ENCODE results near the gene SLC5A9.
"Not testable (repeated sequence)": the region's sequence is repeated elsewhere in the genome, so short reads cannot be mapped to it uniquely, and the experiment has no call there.

SLC5A9 gene

GRCh38 chr1:48285525-48285924, 63.0 kb downstream of the SLC5A9 start:
- Histone ChIP-seq H3K79me2 (ENCODE audit: insufficient read depth, low read length) (no peaks in the 10 kb centered on the region), H3K4me2 (ENCODE audit: low read depth, low read length, poor library complexity, severe bottlenecking) (no peak overlapping the region), H3F3A (ENCODE audit: low read depth) (no peaks in the 10 kb centered on the region), H3K9me3 (ENCODE audit: insufficient read depth, low read depth, low read length) (no peaks in the 10 kb centered on the region), H3K9ac (ENCODE audit: low read depth, low read length, poor library complexity, severe bottlenecking) (no peak overlapping the region), H3K4me1 (ENCODE audit: insufficient read depth, low read length, poor library complexity, severe bottlenecking) (no peaks in the 10 kb centered on the region), H2AFZ (ENCODE audit: low read length) (no peak overlapping the region), H3K36me3 (ENCODE audit: insufficient read depth, low read length) (no peaks in the 10 kb centered on the region), H3K9me2 (replicated peaks; ENCODE audit: low read depth, low read length) (no peaks in the 10 kb centered on the region), H3K27me3 (ENCODE audit: insufficient read depth, low read length, poor library complexity, severe bottlenecking) (no peaks in the 10 kb centered on the region), H3K4me3 (ENCODE audit: low read length, poor library complexity, severe bottlenecking) (no peak overlapping the region), H4K20me1 (ENCODE audit: insufficient read depth, low read length, poor library complexity, severe bottlenecking) (no peaks in the 10 kb centered on the region)
- TF ChIP-seq CTCF (conservative IDR thresholded peaks at IDR 0.05; ENCODE audit: low read length) (no peak), EZH2phosphoT487 (IDR thresholded peaks at IDR 0.05; ENCODE audit: borderline replicate concordance) (no peak)

GRCh38 chr1:48291421-48291820, 68.9 kb downstream of the SLC5A9 start:
- H3K27me3 ChIP-seq (ENCODE audit: insufficient read depth, low read length, poor library complexity, severe bottlenecking) = no peaks in the 10 kb centered on the region
- H3F3A ChIP-seq (ENCODE audit: low read depth) = no peaks in the 10 kb centered on the region
- no peaks in the 10 kb centered on the region for H3K36me3 ChIP-seq (ENCODE audit: insufficient read depth, low read length)
- no peak overlapping the region for H3K4me3 ChIP-seq (ENCODE audit: low read length, poor library complexity, severe bottlenecking)
- H3K9ac ChIP-seq (ENCODE audit: low read depth, low read length, poor library complexity, severe bottlenecking) = no peak overlapping the region
- H4K20me1 ChIP-seq (ENCODE audit: insufficient read depth, low read length, poor library complexity, severe bottlenecking) = no peaks in the 10 kb centered on the region
- TF ChIP-seq CTCF (conservative IDR thresholded peaks at IDR 0.05; ENCODE audit: low read length) (no peak), EZH2phosphoT487 (IDR thresholded peaks at IDR 0.05; ENCODE audit: borderline replicate concordance) (no peak)
- H3K9me3 ChIP-seq (ENCODE audit: insufficient read depth, low read depth, low read length) = no peaks in the 10 kb centered on the region
- H3K4me1 ChIP-seq (ENCODE audit: insufficient read depth, low read length, poor library complexity, severe bottlenecking) = no peaks in the 10 kb centered on the region
- no peak overlapping the region for H3K4me2 ChIP-seq (ENCODE audit: low read depth, low read length, poor library complexity, severe bottlenecking)
- H2AFZ ChIP-seq (ENCODE audit: low read length) = no peak overlapping the region
- H3K79me2 ChIP-seq (ENCODE audit: insufficient read depth, low read length) = no peaks in the 10 kb centered on the region
- no peaks in the 10 kb centered on the region for H3K9me2 ChIP-seq (replicated peaks; ENCODE audit: low read depth, low read length)

GRCh38 chr1:48292706-48293105, 70.2 kb downstream of the SLC5A9 start:
- H3K9me2 ChIP-seq (replicated peaks; ENCODE audit: low read depth, low read length) = no peaks in the 10 kb centered on the region
- H4K20me1 ChIP-seq (ENCODE audit: insufficient read depth, low read length, poor library complexity, severe bottlenecking) = no peaks in the 10 kb centered on the region
- H3K27me3 ChIP-seq (ENCODE audit: insufficient read depth, low read length, poor library complexity, severe bottlenecking) = no peaks in the 10 kb centered on the region
- no peak overlapping the region for H2AFZ ChIP-seq (ENCODE audit: low read length)
- no peak overlapping the region for H3K4me3 ChIP-seq (ENCODE audit: low read length, poor library complexity, severe bottlenecking)
- H3K4me2 ChIP-seq (ENCODE audit: low read depth, low read length, poor library complexity, severe bottlenecking) = no peak overlapping the region
- H3F3A ChIP-seq (ENCODE audit: low read depth) = no peaks in the 10 kb centered on the region
- no peaks in the 10 kb centered on the region for H3K36me3 ChIP-seq (ENCODE audit: insufficient read depth, low read length)
- no peak overlapping the region for H3K9ac ChIP-seq (ENCODE audit: low read depth, low read length, poor library complexity, severe bottlenecking)
- H3K79me2 ChIP-seq (ENCODE audit: insufficient read depth, low read length) = no peaks in the 10 kb centered on the region
- TF ChIP-seq EZH2phosphoT487 (IDR thresholded peaks at IDR 0.05; ENCODE audit: borderline replicate concordance) (no peak), CTCF (conservative IDR thresholded peaks at IDR 0.05; ENCODE audit: low read length) (no peak)
- H3K4me1 ChIP-seq (ENCODE audit: insufficient read depth, low read length, poor library complexity, severe bottlenecking) = no peaks in the 10 kb centered on the region
- no peaks in the 10 kb centered on the region for H3K9me3 ChIP-seq (ENCODE audit: insufficient read depth, low read depth, low read length)

GRCh38 chr1:48294094-48294493, 71.6 kb downstream of the SLC5A9 start:
- H4K20me1 ChIP-seq (ENCODE audit: insufficient read depth, low read length, poor library complexity, severe bottlenecking); H3K27me3 ChIP-seq (ENCODE audit: insufficient read depth, low read length, poor library complexity, severe bottlenecking); H3K4me3 ChIP-seq (ENCODE audit: low read length, poor library complexity, severe bottlenecking); H3K36me3 ChIP-seq (ENCODE audit: insufficient read depth, low read length); H3K4me2 ChIP-seq (ENCODE audit: low read depth, low read length, poor library complexity, severe bottlenecking); H3K9ac ChIP-seq (ENCODE audit: low read depth, low read length, poor library complexity, severe bottlenecking); H3K4me1 ChIP-seq (ENCODE audit: insufficient read depth, low read length, poor library complexity, severe bottlenecking); H3K9me3 ChIP-seq (ENCODE audit: insufficient read depth, low read depth, low read length); H3F3A ChIP-seq (ENCODE audit: low read depth); H3K79me2 ChIP-seq (ENCODE audit: insufficient read depth, low read length); H3K9me2 ChIP-seq (replicated peaks; ENCODE audit: low read depth, low read length); H2AFZ ChIP-seq (ENCODE audit: low read length): not testable (repeated sequence)

All from Loucy (cell line).